ENCODE measurements around the gene TNNC1. TPM values are rescaled to one million over a fixed set of nuclear protein-coding genes. Genes with fewer than 3 reads are reported as not detected.

The TNNC1 gene
- total RNA-seq, 1 experiment from 2014 or later: not detected

GRCh38 chr3:52492059-52492458, 38.2 kb upstream of the TNNC1 start:
- no peak for DNase-seq (ENCODE audit: low spot score)
- TF ChIP-seq EZH2 (IDR thresholded peaks at IDR 0.05; ENCODE audit: borderline replicate concordance, low read depth, low read length, poor library complexity, severe bottlenecking) (no peak), CTCF (conservative IDR thresholded peaks at IDR 0.05; ENCODE audit: low read depth, low read length) (no peak)
- ChIA-PET POLR2A (ENCODE audit: low non-redundant PET) (no interaction called here), CTCF (no interaction called here)
- no peak overlapping the region for H3K4me3 ChIP-seq (ENCODE audit: low read depth, low read length, poor library complexity, severe bottlenecking)
- H3K9me3 ChIP-seq (ENCODE audit: low read depth, low read length, poor library complexity, severe bottlenecking): no peaks in the 10 kb centered on the region
- H3K27ac ChIP-seq (ENCODE audit: low read depth, low read length, poor library complexity, severe bottlenecking): no peak overlapping the region
- no peaks in the 10 kb centered on the region for H3K27me3 ChIP-seq (replicated peaks; ENCODE audit: insufficient read depth, low read depth, low read length, poor library complexity)
- intact Hi-C loops (cut with micrococcal nuclease; ENCODE audit: unreplicated experiment): no loop called here
- peaks cover 3% of the 10 kb centered on the region for H3K36me3 ChIP-seq (ENCODE audit: insufficient read depth, low read length, poor library complexity, severe bottlenecking)
- H3K4me1 ChIP-seq (ENCODE audit: insufficient read depth, low read length, poor library complexity, severe bottlenecking): no peaks in the 10 kb centered on the region
- BruUV-seq (replicated peaks): no TSS peak

- no TSS peak for BruUV-seq (replicated peaks)
- intact Hi-C loops (cut with micrococcal nuclease; ENCODE audit: unreplicated experiment): no loop called here
- Histone ChIP-seq H3K4me3 (ENCODE audit: low read depth, low read length, poor library complexity, severe bottlenecking) (no peak overlapping the region), H3K27ac (ENCODE audit: low read depth, low read length, poor library complexity, severe bottlenecking) (no peak overlapping the region), H3K36me3 (ENCODE audit: insufficient read depth, low read length, poor library complexity, severe bottlenecking) (peaks cover 3% of the 10 kb centered on the region), H3K4me1 (ENCODE audit: insufficient read depth, low read length, poor library complexity, severe bottlenecking) (no peaks in the 10 kb centered on the region), H3K27me3 (replicated peaks; ENCODE audit: insufficient read depth, low read depth, low read length, poor library complexity) (no peaks in the 10 kb centered on the region), H3K9me3 (ENCODE audit: low read depth, low read length, poor library complexity, severe bottlenecking) (no peaks in the 10 kb centered on the region)
- ChIA-PET POLR2A (ENCODE audit: low non-redundant PET) (no interaction called here), CTCF (no interaction called here)
- TF ChIP-seq EZH2 (IDR thresholded peaks at IDR 0.05; ENCODE audit: borderline replicate concordance, low read depth, low read length, poor library complexity, severe bottlenecking) (no peak), CTCF (conservative IDR thresholded peaks at IDR 0.05; ENCODE audit: low read depth, low read length) (no peak)
- no peak for DNase-seq (ENCODE audit: low spot score)
These were observed 37.2 kb upstream of the TNNC1 start for GRCh38 chr3:52490939-52491526.

DNA sequence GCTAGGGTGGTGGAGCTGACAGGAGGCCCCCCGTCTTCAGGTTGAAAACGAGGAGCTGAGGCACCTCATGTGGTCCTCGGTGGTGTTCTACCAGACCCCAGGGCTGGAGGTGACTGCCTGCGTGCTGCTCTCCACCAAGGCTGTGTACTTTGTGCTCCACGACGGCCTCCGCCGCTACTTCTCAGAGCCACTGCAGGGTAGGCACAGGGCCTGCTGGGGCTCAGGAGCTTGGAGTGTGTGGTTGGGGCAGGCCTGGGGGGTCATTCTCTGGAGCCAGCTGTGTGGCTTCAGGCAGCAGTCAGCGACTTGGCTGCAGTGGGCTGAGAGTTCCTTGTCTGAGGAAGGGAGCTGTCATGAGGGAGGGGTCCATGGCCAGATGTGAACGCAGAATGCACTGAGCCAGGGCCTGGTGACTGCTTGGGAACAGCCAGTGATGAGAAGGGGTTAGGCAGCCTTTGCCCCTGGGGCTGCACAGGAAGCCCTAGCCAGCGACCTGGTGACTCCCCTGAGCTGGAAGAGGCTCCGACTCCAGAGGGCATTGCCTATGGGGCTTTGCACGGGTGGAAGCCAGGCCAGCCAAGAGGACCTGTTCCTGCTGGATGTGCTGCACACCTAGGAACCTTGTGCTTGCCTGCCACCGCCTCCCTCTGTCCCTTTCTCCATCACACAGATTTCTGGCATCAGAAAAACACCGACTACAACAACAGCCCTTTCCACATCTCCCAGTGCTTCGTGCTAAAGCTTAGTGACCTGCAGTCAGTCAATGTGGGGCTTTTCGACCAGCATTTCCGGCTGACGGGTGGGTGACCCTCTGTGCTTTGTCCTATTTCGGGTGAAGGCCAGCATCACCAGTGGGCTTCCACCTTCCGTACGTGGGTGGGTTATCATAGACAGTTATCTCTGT, 36.4 kb upstream of the TNNC1 start:
- Histone ChIP-seq H3K9me3 (ENCODE audit: low read depth, low read length, poor library complexity, severe bottlenecking) (no peaks in the 10 kb centered on the region), H3K27me3 (replicated peaks; ENCODE audit: insufficient read depth, low read depth, low read length, poor library complexity) (no peaks in the 10 kb centered on the region), H3K4me3 (ENCODE audit: low read depth, low read length, poor library complexity, severe bottlenecking) (no peak overlapping the region), H3K36me3 (ENCODE audit: insufficient read depth, low read length, poor library complexity, severe bottlenecking) (peaks cover 3% of the 10 kb centered on the region), H3K27ac (ENCODE audit: low read depth, low read length, poor library complexity, severe bottlenecking) (no peak overlapping the region), H3K4me1 (ENCODE audit: insufficient read depth, low read length, poor library complexity, severe bottlenecking) (no peaks in the 10 kb centered on the region)
- ChIA-PET POLR2A (ENCODE audit: low non-redundant PET) (no interaction called here), CTCF (no interaction called here)
- DNase-seq (ENCODE audit: low spot score): no peak
- TF ChIP-seq EZH2 (IDR thresholded peaks at IDR 0.05; ENCODE audit: borderline replicate concordance, low read depth, low read length, poor library complexity, severe bottlenecking) (no peak), CTCF (conservative IDR thresholded peaks at IDR 0.05; ENCODE audit: low read depth, low read length) (no peak)
- no TSS peak for BruUV-seq (replicated peaks)
- intact Hi-C loops (cut with micrococcal nuclease; ENCODE audit: unreplicated experiment): no loop called here

Measured in A673 (cell line).